Measurements from ENCODE around the gene FXYD2. TPM values are rescaled to one million over a fixed set of nuclear protein-coding genes. Genes with fewer than 3 reads are reported as not detected.

The FXYD2 gene
- total and polyA plus RNA-seq, 10 of the 15 experiments (the other 5 are each of a cell fraction or from before 2014, with no cell fraction given), result 1.2 to 4.5 (median 2.4) TPM

DNA sequence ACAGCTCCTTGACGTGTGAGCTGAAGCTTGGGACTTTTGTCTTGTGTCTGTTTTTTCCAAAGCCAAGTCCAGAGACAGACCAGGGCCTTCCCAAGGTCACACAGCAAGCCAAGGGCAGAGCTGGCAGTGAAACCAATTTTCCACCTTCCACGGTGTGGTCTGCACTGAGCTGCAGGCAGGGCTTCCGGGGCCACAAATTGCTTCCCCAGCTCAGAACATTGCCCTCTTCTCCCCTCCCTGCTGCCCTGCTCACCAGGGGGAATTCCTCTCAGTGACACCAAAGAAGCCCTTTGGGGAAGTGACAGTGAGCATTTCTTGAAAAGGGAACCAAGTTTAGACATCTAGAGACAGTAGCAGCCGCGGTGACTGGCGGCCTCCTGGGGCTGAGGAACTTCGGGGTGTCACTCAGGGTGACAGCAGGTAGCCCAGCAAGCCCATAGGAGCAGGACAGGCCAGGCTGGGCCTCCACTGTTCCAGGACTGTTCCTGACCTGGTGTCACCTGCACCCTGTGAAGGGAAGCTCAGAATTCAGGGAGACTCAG is 9.2 kb downstream of the FXYD2 start (continued):
- TF ChIP-seq EED (IDR thresholded peaks at IDR 0.05; ENCODE audit: low read depth) (peak; percentile 86), TCF12 (IDR thresholded peaks at IDR 0.05; ENCODE audit: low read depth, low read length) (no peak), SIN3A (IDR thresholded peaks at IDR 0.05; ENCODE audit: low read depth, low read length) (no peak)
- TF ChIP-seq, protein P1, sequence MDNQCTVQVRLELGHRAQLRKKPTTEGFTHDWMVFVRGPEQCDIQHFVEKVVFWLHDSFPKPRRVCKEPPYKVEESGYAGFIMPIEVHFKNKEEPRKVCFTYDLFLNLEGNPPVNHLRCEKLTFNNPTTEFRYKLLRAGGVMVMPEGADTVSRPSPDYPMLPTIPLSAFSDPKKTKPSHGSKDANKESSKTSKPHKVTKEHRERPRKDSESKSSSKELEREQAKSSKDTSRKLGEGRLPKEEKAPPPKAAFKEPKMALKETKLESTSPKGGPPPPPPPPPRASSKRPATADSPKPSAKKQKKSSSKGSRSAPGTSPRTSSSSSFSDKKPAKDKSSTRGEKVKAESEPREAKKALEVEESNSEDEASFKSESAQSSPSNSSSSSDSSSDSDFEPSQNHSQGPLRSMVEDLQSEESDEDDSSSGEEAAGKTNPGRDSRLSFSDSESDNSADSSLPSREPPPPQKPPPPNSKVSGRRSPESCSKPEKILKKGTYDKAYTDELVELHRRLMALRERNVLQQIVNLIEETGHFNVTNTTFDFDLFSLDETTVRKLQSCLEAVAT (IDR thresholded peaks at IDR 0.05), result no peak; the same call in 1 of the 2 replicates

DNA sequence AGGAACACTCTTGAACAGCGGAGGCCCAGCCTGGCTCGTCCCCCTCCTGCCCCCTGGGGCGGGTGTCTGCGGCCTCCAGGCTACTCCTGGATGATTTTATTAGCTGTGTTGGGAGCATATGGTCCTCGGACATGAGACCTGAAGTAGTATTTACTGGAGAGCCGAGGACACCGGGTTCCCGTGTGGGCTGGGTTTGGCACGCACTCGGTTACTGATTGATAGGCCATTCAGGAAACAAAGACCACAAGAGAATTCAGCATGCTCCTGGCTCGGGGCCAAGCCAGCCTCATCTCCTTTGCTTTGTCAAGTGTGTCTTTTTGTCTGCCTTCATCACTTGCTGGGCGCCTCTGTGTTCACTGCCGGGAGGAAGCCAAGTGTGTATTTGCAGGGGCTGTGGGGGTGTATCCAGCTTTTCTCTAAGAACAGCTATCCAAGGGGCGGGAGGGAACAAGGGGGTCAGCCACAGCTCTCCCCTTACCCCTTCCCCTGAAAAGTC is 9.7 kb downstream of the FXYD2 start:
- peak; percentile 96 for DNase-seq (ENCODE audit: low read depth, low spot score)
- Histone ChIP-seq H3K4me1 (ENCODE audit: control insufficient read depth, insufficient read depth, low read length) (peaks cover 55% of the 10 kb centered on the region), H3K27ac (ENCODE audit: control insufficient read depth, insufficient read depth) (peak overlapping the region; percentile 87), H2AFZ (ENCODE audit: control insufficient read depth, low read depth, low read length) (peak overlapping the region; percentile 31), H3K27me3 (replicated peaks in 1 of 2; ENCODE audit: control insufficient read depth in 2 of 2, insufficient read depth in 2 of 2, low read length in 1 of 2) (no peaks in the 10 kb centered on the region), H4K20me1 (ENCODE audit: control insufficient read depth, insufficient read depth) (no peaks in the 10 kb centered on the region), H3K4me3 (peak overlapping the region; percentile 34; the same call in 1 of the 2 replicates), H3K79me2 (ENCODE audit: control insufficient read depth, insufficient read depth, low read length) (peaks cover 2% of the 10 kb centered on the region; the same call in 1 of the 2 replicates), H3K4me2 (ENCODE audit: control insufficient read depth, insufficient read depth) (peak overlapping the region; percentile 90), H3K36me3 (ENCODE audit: control insufficient read depth in 2 of 2, insufficient read depth in 2 of 2, low read length in 1 of 2) (no peaks in the 10 kb centered on the region), H3K9ac (ENCODE audit: control insufficient read depth, insufficient read depth, low read length) (peak overlapping the region; percentile 66), H3K9me3 (replicated peaks; ENCODE audit: control insufficient read depth, insufficient read depth, low read length) (no peaks in the 10 kb centered on the region)
- peak; percentile 80 for FAIRE-seq
- in situ Hi-C loops (cut with MboI), result no loop called here
- ChIA-PET CTCF (interaction anchor here (0.8 to 16.0 kb wide), 19 partner anchors 7 to 389 kb away, joined by 3 to 503 read pairs (median 6); partner anchors contain the start of gene FXYD2), RAD21 (ENCODE audit: unreplicated experiment) (interaction anchor here (0.8 to 22.6 kb wide), 27 partner anchors 8 to 634 kb away, joined by 3 to 393 read pairs (median 6); partner anchors contain the start of genes FXYD2, IL10RA and TMPRSS13), POLR2A (interaction anchor here (0.5 to 2.1 kb wide), 15 partner anchors 10 to 635 kb away, joined by 3 to 14 read pairs (median 5); partner anchors contain the start of gene FXYD2), SMC1A (ENCODE audit: uncharacterized antibody, unreplicated experiment) (interaction anchor here (0.5 to 11.7 kb wide), 26 partner anchors 10 to 389 kb away, joined by 3 to 318 read pairs (median 4); no protein-coding TSS in a partner anchor)
- peak; percentile 57 for ATAC-seq
- 0% methylated on average over 14 of the region's 14 CpGs for WGBS (ENCODE audit: insufficient coverage, insufficient replicate concordance, low lambda C conversion rate, missing lambda C conversion rate)
- intact Hi-C loops (cut with micrococcal nuclease; ENCODE audit: unreplicated experiment), result loop anchor here (1.0 to 10.0 kb wide), 5 partner anchors 208 to 1890 kb away; partner anchors contain the start of genes KMT2A, PCSK7 and RNF214
- BruUV-seq (replicated peaks), result no TSS peak
- no peak for TF ChIP-seq POLR2A (IDR thresholded peaks at IDR 0.05; ENCODE audit: low read depth, low read length)
- 0 out of 2 replicates have a peak, but pooled peaks have one; percentile 7 for TF ChIP-seq LARP7 (IDR thresholded peaks at IDR 0.05)
- TF ChIP-seq, protein P2, sequence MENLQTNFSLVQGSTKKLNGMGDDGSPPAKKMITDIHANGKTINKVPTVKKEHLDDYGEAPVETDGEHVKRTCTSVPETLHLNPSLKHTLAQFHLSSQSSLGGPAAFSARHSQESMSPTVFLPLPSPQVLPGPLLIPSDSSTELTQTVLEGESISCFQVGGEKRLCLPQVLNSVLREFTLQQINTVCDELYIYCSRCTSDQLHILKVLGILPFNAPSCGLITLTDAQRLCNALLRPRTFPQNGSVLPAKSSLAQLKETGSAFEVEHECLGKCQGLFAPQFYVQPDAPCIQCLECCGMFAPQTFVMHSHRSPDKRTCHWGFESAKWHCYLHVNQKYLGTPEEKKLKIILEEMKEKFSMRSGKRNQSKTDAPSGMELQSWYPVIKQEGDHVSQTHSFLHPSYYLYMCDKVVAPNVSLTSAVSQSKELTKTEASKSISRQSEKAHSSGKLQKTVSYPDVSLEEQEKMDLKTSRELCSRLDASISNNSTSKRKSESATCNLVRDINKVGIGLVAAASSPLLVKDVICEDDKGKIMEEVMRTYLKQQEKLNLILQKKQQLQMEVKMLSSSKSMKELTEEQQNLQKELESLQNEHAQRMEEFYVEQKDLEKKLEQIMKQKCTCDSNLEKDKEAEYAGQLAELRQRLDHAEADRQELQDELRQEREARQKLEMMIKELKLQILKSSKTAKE (IDR thresholded peaks at IDR 0.05; ENCODE audit: low read depth, poor library complexity, severe bottlenecking), result peak; percentile 96
- TF ChIP-seq ZSCAN29 (IDR thresholded peaks at IDR 0.05), result no peak
- TF ChIP-seq, protein P3, sequence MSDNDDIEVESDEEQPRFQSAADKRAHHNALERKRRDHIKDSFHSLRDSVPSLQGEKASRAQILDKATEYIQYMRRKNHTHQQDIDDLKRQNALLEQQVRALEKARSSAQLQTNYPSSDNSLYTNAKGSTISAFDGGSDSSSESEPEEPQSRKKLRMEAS (IDR thresholded peaks at IDR 0.05; ENCODE audit: low read depth, low read length), result peak; percentile 48; the same call in 1 of the 2 replicates
- TF ChIP-seq SUZ12 (IDR thresholded peaks at IDR 0.05; ENCODE audit: unreplicated experiment), result no peak
- TF ChIP-seq MEF2A (IDR thresholded peaks at IDR 0.05; ENCODE audit: insufficient read depth, low read depth, low read length), result 0 out of 2 replicates have a peak, but pooled peaks have one; percentile 26
- TF ChIP-seq, protein P4, sequence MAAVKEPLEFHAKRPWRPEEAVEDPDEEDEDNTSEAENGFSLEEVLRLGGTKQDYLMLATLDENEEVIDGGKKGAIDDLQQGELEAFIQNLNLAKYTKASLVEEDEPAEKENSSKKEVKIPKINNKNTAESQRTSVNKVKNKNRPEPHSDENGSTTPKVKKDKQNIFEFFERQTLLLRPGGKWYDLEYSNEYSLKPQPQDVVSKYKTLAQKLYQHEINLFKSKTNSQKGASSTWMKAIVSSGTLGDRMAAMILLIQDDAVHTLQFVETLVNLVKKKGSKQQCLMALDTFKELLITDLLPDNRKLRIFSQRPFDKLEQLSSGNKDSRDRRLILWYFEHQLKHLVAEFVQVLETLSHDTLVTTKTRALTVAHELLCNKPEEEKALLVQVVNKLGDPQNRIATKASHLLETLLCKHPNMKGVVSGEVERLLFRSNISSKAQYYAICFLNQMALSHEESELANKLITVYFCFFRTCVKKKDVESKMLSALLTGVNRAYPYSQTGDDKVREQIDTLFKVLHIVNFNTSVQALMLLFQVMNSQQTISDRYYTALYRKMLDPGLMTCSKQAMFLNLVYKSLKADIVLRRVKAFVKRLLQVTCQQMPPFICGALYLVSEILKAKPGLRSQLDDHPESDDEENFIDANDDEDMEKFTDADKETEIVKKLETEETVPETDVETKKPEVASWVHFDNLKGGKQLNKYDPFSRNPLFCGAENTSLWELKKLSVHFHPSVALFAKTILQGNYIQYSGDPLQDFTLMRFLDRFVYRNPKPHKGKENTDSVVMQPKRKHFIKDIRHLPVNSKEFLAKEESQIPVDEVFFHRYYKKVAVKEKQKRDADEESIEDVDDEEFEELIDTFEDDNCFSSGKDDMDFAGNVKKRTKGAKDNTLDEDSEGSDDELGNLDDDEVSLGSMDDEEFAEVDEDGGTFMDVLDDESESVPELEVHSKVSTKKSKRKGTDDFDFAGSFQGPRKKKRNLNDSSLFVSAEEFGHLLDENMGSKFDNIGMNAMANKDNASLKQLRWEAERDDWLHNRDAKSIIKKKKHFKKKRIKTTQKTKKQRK (IDR thresholded peaks at IDR 0.05; ENCODE audit: low read depth, low read length), result no peak
